Tracheal epithelial cell (primary cell): ENCODE results near the gene RHOT1. TPM values are rescaled to one million over a fixed set of nuclear protein-coding genes. Genes with fewer than 3 reads are reported as not detected.

Source experiments
- total RNA-seq: library from RNA; depleted of rRNA; stranded (reverse); fragments of >200 nt; gene quantifications from 2 replicates; pipeline ENCODE4 v1.2.1, GENCODE V29; 2014

RHOT1 gene
- total RNA-seq = 34.5 and 47.1 TPM in 2 replicates

DNA sequence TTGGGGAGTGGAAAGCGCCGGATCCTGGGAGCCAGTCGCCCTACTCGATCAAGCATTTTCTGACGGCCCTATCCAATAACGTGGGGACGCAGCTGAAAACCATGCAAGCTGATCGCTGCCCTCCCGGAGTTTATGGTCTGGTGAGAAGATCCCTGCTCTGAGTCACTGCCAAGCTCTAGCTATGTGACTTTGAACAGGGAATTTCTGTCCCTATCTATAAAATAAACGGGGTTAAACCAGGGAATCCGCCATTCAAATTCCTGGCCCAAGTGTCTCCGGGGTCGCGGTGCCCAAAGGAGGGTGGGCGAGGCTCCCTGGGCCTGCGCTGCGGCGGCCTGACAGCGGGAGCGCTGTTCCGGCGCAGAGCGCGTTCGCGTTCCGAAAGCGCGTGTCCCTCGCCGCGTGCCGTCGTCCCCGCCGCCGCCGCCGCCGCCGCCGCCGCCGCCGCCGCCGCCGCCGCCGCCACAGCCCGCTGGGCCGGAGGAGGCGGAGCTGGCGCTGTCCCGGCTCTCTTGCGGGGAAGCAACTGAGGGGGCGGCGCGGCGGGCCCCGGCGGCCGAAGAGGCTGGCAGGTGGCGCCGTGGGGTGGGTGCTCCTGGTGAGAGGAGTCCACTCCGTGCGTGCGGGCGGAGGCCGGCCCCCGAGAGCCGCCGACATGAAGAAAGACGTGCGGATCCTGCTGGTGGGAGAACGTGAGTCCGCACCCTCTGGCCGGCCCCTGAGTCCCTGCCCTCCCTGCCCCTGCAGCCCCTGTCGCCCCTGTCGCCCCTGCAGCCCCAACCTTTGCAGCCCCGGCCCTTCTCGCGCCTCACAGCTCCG is at the start of gene RHOT1:
Gene RHOT1, plus strand, starts transcription at position 465 of the 819 bp plus-strand sequence. Its CDS starts 191 bp downstream, at position 656.

DNA sequence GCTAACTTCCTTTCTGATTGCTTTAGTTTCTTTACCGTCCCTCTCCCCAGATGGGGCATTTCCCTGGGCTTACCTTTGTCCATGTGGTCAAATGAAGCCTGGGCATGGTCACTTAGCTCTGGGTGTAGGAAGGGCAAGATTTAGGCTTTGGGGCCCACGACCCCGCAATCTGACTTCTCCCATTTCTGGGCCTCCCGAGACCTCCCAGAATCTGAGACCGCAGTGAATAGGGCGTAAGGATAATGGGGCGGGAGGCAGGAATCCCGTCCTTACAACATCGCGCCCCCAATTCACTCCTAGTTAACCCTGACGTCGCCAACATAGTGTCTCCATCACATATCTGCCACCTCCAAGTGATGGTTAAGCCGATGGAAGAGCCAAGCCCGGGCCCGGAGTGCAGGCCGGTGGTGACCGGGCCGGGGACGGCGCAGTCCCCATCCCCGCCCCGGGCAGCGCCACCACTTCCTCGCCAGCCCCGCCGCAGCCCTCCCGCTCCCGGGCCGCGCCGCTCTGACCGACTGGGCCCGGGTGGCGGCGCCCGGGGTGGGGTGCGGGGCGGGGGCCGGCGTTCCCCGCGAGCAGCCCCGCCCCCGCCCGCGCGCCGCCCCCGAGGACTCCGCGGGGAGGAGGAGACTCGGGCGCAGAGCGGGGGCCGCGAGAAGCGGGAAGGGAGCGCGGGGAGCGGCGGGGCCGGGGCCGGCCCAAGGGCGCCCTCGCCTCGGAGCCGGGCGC is 123.1 kb downstream of the RHOT1 start, which contains the start of gene RHBDL3:
Gene RHBDL3, plus strand, starts transcription at position 641 of the 732 bp plus-strand sequence. CDS start 358 bp downstream, outside the sequence.

Other genes with a start within 250 kb of the RHOT1 start
- gene UTP6, start 240.8 kb upstream of the RHOT1 start, total RNA-seq = 35.8 and 46.3 TPM in 2 replicates
- 13.5 and 22.2 TPM in 2 replicates for gene SUZ12, start 205.5 kb upstream of the RHOT1 start, total RNA-seq
- 7.0 and 8.2 TPM in 2 replicates for gene LRRC37B, start 135.1 kb upstream of the RHOT1 start, total RNA-seq
- gene RHBDL3, start 123.3 kb downstream of the RHOT1 start, total RNA-seq = 0.48 TPM in 1 of 2 replicates, not detected in the other
- gene C17orf75, start 199.7 kb downstream of the RHOT1 start, total RNA-seq = 14.5 and 19.0 TPM in 2 replicates
- gene ZNF207, start 207.7 kb downstream of the RHOT1 start, total RNA-seq = 75.4 and 75.5 TPM in 2 replicates